HCT116 (cell line): ENCODE data around the gene TSR1. TPM values are rescaled to one million over a fixed set of nuclear protein-coding genes. Genes with fewer than 3 reads are reported as not detected.

ENCODE experiments used
- ATAC-seq: fragments of 200-7000 bp; cut with Tn5 transposase; 2 replicates; pipeline ENCODE4 v1.9.1; 2020; ENCODE audit warnings: mild to moderate bottlenecking, moderate library complexity
- BruUV-seq: library from RNA; stranded (reverse); fragments of 400-500 nt; replicated peaks from 2 replicates; lab custom pipeline; 2021; lab: Mats Ljungman, UMichigan
- CTCF ChIA-PET: fragments of 300-600 bp; sonication (Branson Sonifier 250); formaldehyde crosslinking; loops from one replicate; lab custom pipeline; 2021; ENCODE audit warnings: antibody characterized with exemption; lab: Charles Lee
- POLR2A ChIA-PET: fragments of 300-600, 350-600 bp; sonication (Branson Sonifier 250); formaldehyde crosslinking; loops from one replicate; lab custom pipeline; 2021; ENCODE audit warnings: antibody characterized with exemption; lab: Charles Lee
- RAD21 ChIA-PET, 2 experiments: fragments of 300-600 bp; sonication (Branson Sonifier 250); formaldehyde crosslinking; loops; one replicate each; lab custom pipeline; 2023; ENCODE audit warnings: low total read pairs in 2 of 2; ENCODE audit not compliant: uncharacterized antibody in 2 of 2, unreplicated experiment in 2 of 2, low non-redundant PET in 1 of 2; lab: Charles Lee
- DNase-seq: peaks from one replicate; pipeline ENCODE4 v3.0.0-alpha.2; 2010; ENCODE audit warnings: low read depth, low spot score
- H2AFZ ChIP-seq: fragments of 200-600 bp; shearing (Covaris generic), sonication (generic); 2 replicates; pipeline ENCODE4 v1.6.1; 2017; ENCODE audit warnings: low read depth, mixed run types, mixed read lengths, antibody characterized with exemption, low read length; ENCODE audit not compliant: poor library complexity, severe bottlenecking
- H3K27ac ChIP-seq: 2 replicates; pipeline ENCODE4 v1.5.1; 2012; ENCODE audit warnings: low read depth, low read length
- H3K27me3 ChIP-seq: fragments of 200-600 bp; sonication (generic); 2 replicates; pipeline ENCODE4 v1.6.1; 2016; ENCODE audit warnings: mixed run types, low read length, mixed read lengths; ENCODE audit not compliant: insufficient read depth
- H3K36me3 ChIP-seq, 2 experiments: fragments of 200-500 bp in 1 of 2; fragments of 200-600 bp in 1 of 2; sonication (Bioruptor generic) in 1 of 2; sonication (generic) in 1 of 2; 2 replicates each; pipeline versions ENCODE4 v1.5.1 to v1.6.1; 2014 to 2016; ENCODE audit warnings: low read length in 2 of 2, inconsistent platforms in 1 of 2, mixed read lengths in 1 of 2, mixed run types in 1 of 2; ENCODE audit not compliant: insufficient read depth in 2 of 2, control insufficient read depth in 1 of 2
- H3K4me1 ChIP-seq, 2 experiments: fragments of 200-600 bp in 1 of 2; sonication (generic) in 1 of 2; 2 replicates each; pipeline versions ENCODE4 v1.5.1 to v1.6.1; 2012 to 2017; ENCODE audit warnings: low read length in 2 of 2, inconsistent platforms in 1 of 2, mild to moderate bottlenecking in 1 of 2, mixed read lengths in 1 of 2, mixed run types in 1 of 2, moderate library complexity in 1 of 2; ENCODE audit not compliant: insufficient read depth in 2 of 2, control insufficient read depth in 1 of 2
- H3K4me2 ChIP-seq: fragments of 200-600 bp; sonication (generic); 2 replicates; pipeline ENCODE4 v1.6.1; 2017; ENCODE audit warnings: mixed run types, low read length, mixed read lengths
- H3K4me3 ChIP-seq, 2 experiments: fragments of 200-600 bp in 1 of 2; sonication (generic) in 1 of 2; replicated peaks in 1 of 2; 2 replicates each; pipeline ENCODE4 v1.5.1; 2011 to 2016; ENCODE audit warnings: low read length in 2 of 2, control low read depth in 1 of 2, low read depth in 1 of 2, mild to moderate bottlenecking in 1 of 2, mixed read lengths in 1 of 2, mixed run types in 1 of 2
- H3K79me2 ChIP-seq: fragments of 200-600 bp; sonication (generic); 2 replicates; pipeline ENCODE4 v1.6.1; 2017; ENCODE audit warnings: mild to moderate bottlenecking, mixed run types, low read length, moderate library complexity, mixed read lengths; ENCODE audit not compliant: insufficient read depth
- H3K9ac ChIP-seq: fragments of 200-600 bp; sonication (generic); 2 replicates; pipeline ENCODE4 v1.6.1; 2016; ENCODE audit warnings: low read length, mixed read lengths
- H3K9me2 ChIP-seq: fragments of 200-600 bp; sonication (generic), shearing (Covaris generic); 2 replicates; pipeline ENCODE4 v1.6.1; 2017; ENCODE audit warnings: mixed run types, mild to moderate bottlenecking, moderate library complexity; ENCODE audit not compliant: insufficient read depth
- H3K9me3 ChIP-seq, 2 experiments: fragments of 200-500 bp in 1 of 2; fragments of 200-600 bp in 1 of 2; sonication (Bioruptor generic) in 1 of 2; sonication (generic) in 1 of 2; 2 replicates each; pipeline ENCODE4 v1.6.1; 2014 to 2017; ENCODE audit warnings: low read length in 2 of 2, mixed read lengths in 2 of 2, inconsistent platforms in 1 of 2, low read depth in 1 of 2, mild to moderate bottlenecking in 1 of 2, mixed run types in 1 of 2, moderate library complexity in 1 of 2; ENCODE audit not compliant: control insufficient read depth in 1 of 2, insufficient read depth in 1 of 2
- H4K20me1 ChIP-seq: fragments of 200-600 bp; sonication (generic), shearing (Covaris generic); 2 replicates; pipeline ENCODE4 v1.6.1; 2017; ENCODE audit warnings: mixed run types, mild to moderate bottlenecking, moderate library complexity; ENCODE audit not compliant: insufficient read depth
- CBX3 ChIP-seq: IDR thresholded peaks from 2 replicates; pipeline ENCODE4 v1.6.1; 2012; ENCODE audit warnings: low read depth
- CEBPB ChIP-seq: IDR thresholded peaks from 2 replicates; pipeline ENCODE4 v1.6.1; 2012; ENCODE audit warnings: low read depth
- EGR1 ChIP-seq: IDR thresholded peaks from 2 replicates; pipeline ENCODE4 v1.6.1; 2012; ENCODE audit warnings: low read depth
- ELF1 ChIP-seq: IDR thresholded peaks from 2 replicates; pipeline ENCODE4 v1.6.1; 2012; ENCODE audit warnings: low read depth, borderline replicate concordance
- EZH2 ChIP-seq: fragments of 200-600 bp; sonication (generic); IDR thresholded peaks from 2 replicates; pipeline ENCODE4 v1.6.1; 2017; ENCODE audit warnings: antibody characterized with exemption, mixed run types
- EZH2phosphoT487 ChIP-seq: fragments of 200-600 bp; IDR thresholded peaks from 2 replicates; pipeline ENCODE4 v1.6.1; 2018; ENCODE audit warnings: antibody characterized with exemption, borderline replicate concordance
- FOSL1 ChIP-seq: IDR thresholded peaks from 2 replicates; pipeline ENCODE4 v1.6.1; 2012; ENCODE audit warnings: low read depth
- JUND ChIP-seq: IDR thresholded peaks from 2 replicates; pipeline ENCODE4 v1.6.1; 2012
- POLR2A ChIP-seq: IDR thresholded peaks from 2 replicates; pipeline ENCODE4 v1.7.0; 2011; ENCODE audit warnings: borderline replicate concordance; ENCODE audit not compliant: insufficient read depth, insufficient read length; ENCODE audit errors: extremely low read depth
- POLR2AphosphoS5 ChIP-seq: IDR thresholded peaks from 2 replicates; pipeline ENCODE4 v1.6.1; 2011; ENCODE audit warnings: mild to moderate bottlenecking, low read depth, low read length, moderate library complexity
- RAD21 ChIP-seq: IDR thresholded peaks from 2 replicates; pipeline ENCODE4 v1.6.1; 2012; ENCODE audit warnings: low read depth, mild to moderate bottlenecking
- SIN3A ChIP-seq: IDR thresholded peaks from 2 replicates; pipeline ENCODE4 v1.6.1; 2012; ENCODE audit warnings: low read depth
- SP1 ChIP-seq: IDR thresholded peaks from 2 replicates; pipeline ENCODE4 v1.6.1; 2012; ENCODE audit warnings: low read depth
- SRF ChIP-seq: IDR thresholded peaks from 2 replicates; pipeline ENCODE4 v1.6.1; 2012; ENCODE audit warnings: low read depth
- ZNF274 ChIP-seq: fragments of 200-500 bp; sonication (Bioruptor generic); IDR thresholded peaks from 2 replicates; pipeline ENCODE4 v1.6.1; 2014; ENCODE audit warnings: mild to moderate bottlenecking, low read depth, low read length, inconsistent platforms
- intact Hi-C: fragments of 100-400 bp; cut with micrococcal nuclease; formaldehyde crosslinking; loops from 2 replicates; pipeline ENCODE4 v1.10.0; 2022
- total RNA-seq: library from RNA; stranded (reverse); gene quantifications from one replicate; pipeline ENCODE4 v1.2.1, GENCODE V29; 2021; ENCODE audit not compliant: unreplicated experiment
- TF ChIP-seq, protein P1 (sequence below): IDR thresholded peaks from 2 replicates; pipeline ENCODE4 v1.6.1; 2011; ENCODE audit warnings: mild to moderate bottlenecking, low read length, moderate library complexity; ENCODE audit not compliant: insufficient replicate concordance; ENCODE audit errors: extremely low read depth
- TF ChIP-seq, protein P2 (sequence below): IDR thresholded peaks from 2 replicates; pipeline ENCODE4 v1.6.1; 2012
- TF ChIP-seq, protein P3 (sequence below): IDR thresholded peaks from 2 replicates; pipeline ENCODE4 v1.6.1; 2012

Gene TSR1
- total RNA-seq, 1 experiment from 2014 or later: 77.2 TPM

DNA sequence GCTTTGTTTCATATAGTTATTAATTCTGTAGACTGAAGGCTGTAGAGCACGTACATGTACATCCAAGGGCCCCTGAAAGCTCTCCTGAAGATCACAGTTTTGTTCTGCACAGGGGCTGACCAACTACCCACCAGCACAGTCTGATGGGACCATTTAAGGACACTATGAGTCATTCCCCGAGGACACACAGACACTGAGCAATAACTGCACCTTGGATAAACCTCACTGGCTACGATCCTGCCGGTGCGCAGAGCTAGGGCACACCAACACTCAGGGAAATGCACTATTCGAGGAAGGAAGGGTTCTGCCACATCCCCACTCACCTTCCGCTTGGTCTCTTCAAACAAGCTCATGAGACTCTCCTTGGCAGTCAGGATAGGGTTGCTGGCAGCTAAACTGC lies 53.0 kb downstream of the TSR1 start:
- ChIA-PET POLR2A (no interaction called here), RAD21 (no interaction called here)
- Histone ChIP-seq H3K9me3 (no peaks in the 10 kb centered on the region), H3K9me2 (no peaks in the 10 kb centered on the region), H4K20me1 (peaks cover 3% of the 10 kb centered on the region; the same call in 1 of the 2 replicates), H3K4me1 (no peaks in the 10 kb centered on the region), H3K27ac (no peak overlapping the region), H3K4me2 (no peak overlapping the region), H3K4me3 (no peak overlapping the region)
- no peak for ATAC-seq
- intact Hi-C loops: no loop called here
- no peak for TF ChIP-seq FOSL1
- no peak for TF ChIP-seq JUND
- TF ChIP-seq, protein P1, sequence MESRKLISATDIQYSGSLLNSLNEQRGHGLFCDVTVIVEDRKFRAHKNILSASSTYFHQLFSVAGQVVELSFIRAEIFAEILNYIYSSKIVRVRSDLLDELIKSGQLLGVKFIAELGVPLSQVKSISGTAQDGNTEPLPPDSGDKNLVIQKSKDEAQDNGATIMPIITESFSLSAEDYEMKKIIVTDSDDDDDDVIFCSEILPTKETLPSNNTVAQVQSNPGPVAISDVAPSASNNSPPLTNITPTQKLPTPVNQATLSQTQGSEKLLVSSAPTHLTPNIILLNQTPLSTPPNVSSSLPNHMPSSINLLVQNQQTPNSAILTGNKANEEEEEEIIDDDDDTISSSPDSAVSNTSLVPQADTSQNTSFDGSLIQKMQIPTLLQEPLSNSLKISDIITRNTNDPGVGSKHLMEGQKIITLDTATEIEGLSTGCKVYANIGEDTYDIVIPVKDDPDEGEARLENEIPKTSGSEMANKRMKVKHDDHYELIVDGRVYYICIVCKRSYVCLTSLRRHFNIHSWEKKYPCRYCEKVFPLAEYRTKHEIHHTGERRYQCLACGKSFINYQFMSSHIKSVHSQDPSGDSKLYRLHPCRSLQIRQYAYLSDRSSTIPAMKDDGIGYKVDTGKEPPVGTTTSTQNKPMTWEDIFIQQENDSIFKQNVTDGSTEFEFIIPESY: no peak
- no peak for TF ChIP-seq RAD21
- TF ChIP-seq EZH2phosphoT487: no peak
- TF ChIP-seq, protein P2, sequence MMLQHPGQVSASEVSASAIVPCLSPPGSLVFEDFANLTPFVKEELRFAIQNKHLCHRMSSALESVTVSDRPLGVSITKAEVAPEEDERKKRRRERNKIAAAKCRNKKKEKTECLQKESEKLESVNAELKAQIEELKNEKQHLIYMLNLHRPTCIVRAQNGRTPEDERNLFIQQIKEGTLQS: no peak
- no peak for TF ChIP-seq EGR1
- TF ChIP-seq ELF1: no peak
- TF ChIP-seq ZNF274: no peak
- TF ChIP-seq SRF: no peak
- no peak for TF ChIP-seq EZH2
- TF ChIP-seq CBX3: no peak
- TF ChIP-seq, protein P3, sequence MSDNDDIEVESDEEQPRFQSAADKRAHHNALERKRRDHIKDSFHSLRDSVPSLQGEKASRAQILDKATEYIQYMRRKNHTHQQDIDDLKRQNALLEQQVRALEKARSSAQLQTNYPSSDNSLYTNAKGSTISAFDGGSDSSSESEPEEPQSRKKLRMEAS: no peak
- no peak for TF ChIP-seq SIN3A
- TF ChIP-seq SP1: no peak
- no peak for TF ChIP-seq CEBPB
- TF ChIP-seq POLR2A: no peak
- TF ChIP-seq POLR2AphosphoS5: no peak
- TF ChIP-seq, all 23 proteins: peak for 0
- H3K79me2 ChIP-seq: 0 out of 2 replicates have a peak, but pooled peaks cover 4% of the 10 kb centered on the region
- DNase-seq: no peak
- H2AFZ ChIP-seq: no peak overlapping the region
- no peak overlapping the region for H3K9ac ChIP-seq
- peaks cover 23% of the 10 kb centered on the region in 2 experiments; a peak in 3 of 4 replicates for H3K36me3 ChIP-seq
- CTCF ChIA-PET: interaction anchor here (1.4 to 1.5 kb wide), 2 partner anchors 53 to 229 kb away, joined by 3 to 4 read pairs; partner anchors contain the start of genes HIC1 and TSR1
- no peaks in the 10 kb centered on the region for H3K27me3 ChIP-seq
- no TSS peak for BruUV-seq
